KMS-11 (cell line): ENCODE measurements around the gene UNC93B1.

ENCODE experiments used
- H2AFZ ChIP-seq: fragments of 200-600 bp; sonication (generic); 2 replicates; pipeline ENCODE4 v1.6.1; 2016; ENCODE audit warnings: antibody characterized with exemption, mixed run types, low read depth
- H3K27ac ChIP-seq: fragments of 200-600 bp; sonication (generic); 2 replicates; pipeline ENCODE4 v1.6.1; 2016; ENCODE audit warnings: mild to moderate bottlenecking, mixed run types
- H3K27me3 ChIP-seq: fragments of 200-600 bp; sonication (generic); 2 replicates; pipeline ENCODE4 v1.6.1; 2017; ENCODE audit warnings: mild to moderate bottlenecking, low read depth, mixed run types, moderate library complexity; ENCODE audit not compliant: insufficient read depth
- H3K36me3 ChIP-seq: fragments of 200-600 bp; sonication (generic); 2 replicates; pipeline ENCODE4 v1.6.1; 2017; ENCODE audit warnings: mild to moderate bottlenecking, mixed run types; ENCODE audit not compliant: insufficient read depth
- H3K4me1 ChIP-seq: fragments of 200-600 bp; sonication (generic); 2 replicates; pipeline ENCODE4 v1.6.1; 2016; ENCODE audit warnings: mild to moderate bottlenecking, low read depth, mixed run types; ENCODE audit not compliant: poor library complexity, severe bottlenecking
- H3K4me2 ChIP-seq: fragments of 200-600 bp; sonication (generic); 2 replicates; pipeline ENCODE4 v1.7.0; 2016; ENCODE audit warnings: mild to moderate bottlenecking, mixed run types
- H3K4me3 ChIP-seq: fragments of 200-600 bp; sonication (generic); IDR thresholded peaks from 2 replicates; pipeline ENCODE4 v1.6.1; 2017; ENCODE audit warnings: low read depth, low read length, mixed read lengths; ENCODE audit not compliant: insufficient read depth
- H3K79me2 ChIP-seq: fragments of 200-600 bp; sonication (generic); 2 replicates; pipeline ENCODE4 v1.6.1; 2016; ENCODE audit warnings: low read depth, mixed run types; ENCODE audit not compliant: insufficient read depth
- H3K9ac ChIP-seq: fragments of 200-600 bp; sonication (generic); 2 replicates; pipeline ENCODE4 v1.6.1; 2016; ENCODE audit warnings: mild to moderate bottlenecking, mixed run types
- H4K20me1 ChIP-seq: fragments of 200-600 bp; sonication (generic); 2 replicates; pipeline ENCODE4 v1.6.1; 2016; ENCODE audit warnings: mild to moderate bottlenecking, mixed run types; ENCODE audit not compliant: insufficient read depth
- TF ChIP-seq, protein P1 (sequence below): fragments of 200-600 bp; sonication (generic); conservative IDR thresholded peaks from 2 replicates; pipeline ENCODE4 v1.6.1; 2017; ENCODE audit warnings: low read depth, mild to moderate bottlenecking, antibody characterized with exemption, low read length, moderate library complexity, mixed read lengths

Gene UNC93B1

DNA sequence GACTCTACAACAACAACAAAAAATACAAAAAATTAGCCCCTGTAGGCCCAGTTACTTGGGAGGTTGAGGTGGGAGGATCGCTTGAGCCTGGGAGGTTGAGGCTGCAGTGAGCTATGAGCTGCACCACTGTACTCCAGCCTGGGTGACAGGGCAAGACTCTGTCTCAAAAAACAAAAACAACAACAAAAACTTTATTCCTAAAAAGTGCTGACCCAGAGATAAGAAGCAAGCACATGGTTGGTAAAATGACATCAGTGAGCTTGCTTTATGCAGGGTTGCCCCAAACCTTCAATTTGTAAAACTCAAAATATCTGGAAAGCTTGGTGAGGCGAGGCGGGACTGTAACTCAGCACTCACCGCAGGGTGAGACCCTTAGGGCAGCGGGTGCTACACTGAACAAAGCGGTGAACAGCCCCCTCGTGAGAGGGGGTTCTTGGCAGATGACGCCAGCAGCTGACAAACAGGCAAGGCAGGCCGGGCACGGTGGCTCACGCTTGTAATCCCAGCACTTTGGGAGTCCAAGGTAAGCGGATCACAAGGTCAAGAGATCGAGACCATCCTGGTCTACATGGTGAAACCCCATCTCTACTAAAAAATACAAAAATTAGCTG, 31.5 kb upstream of the UNC93B1 start:
- H3K4me2 ChIP-seq: no peak overlapping the region
- no peaks in the 10 kb centered on the region for H3K27me3 ChIP-seq
- no peak overlapping the region for H3K4me3 ChIP-seq
- no peak overlapping the region for H2AFZ ChIP-seq
- H4K20me1 ChIP-seq: no peaks in the 10 kb centered on the region
- H3K4me1 ChIP-seq: peaks cover 31% of the 10 kb centered on the region
- H3K9ac ChIP-seq: no peak overlapping the region
- peaks cover 26% of the 10 kb centered on the region; the same call in 1 of the 2 replicates for H3K79me2 ChIP-seq
- TF ChIP-seq, protein P1, sequence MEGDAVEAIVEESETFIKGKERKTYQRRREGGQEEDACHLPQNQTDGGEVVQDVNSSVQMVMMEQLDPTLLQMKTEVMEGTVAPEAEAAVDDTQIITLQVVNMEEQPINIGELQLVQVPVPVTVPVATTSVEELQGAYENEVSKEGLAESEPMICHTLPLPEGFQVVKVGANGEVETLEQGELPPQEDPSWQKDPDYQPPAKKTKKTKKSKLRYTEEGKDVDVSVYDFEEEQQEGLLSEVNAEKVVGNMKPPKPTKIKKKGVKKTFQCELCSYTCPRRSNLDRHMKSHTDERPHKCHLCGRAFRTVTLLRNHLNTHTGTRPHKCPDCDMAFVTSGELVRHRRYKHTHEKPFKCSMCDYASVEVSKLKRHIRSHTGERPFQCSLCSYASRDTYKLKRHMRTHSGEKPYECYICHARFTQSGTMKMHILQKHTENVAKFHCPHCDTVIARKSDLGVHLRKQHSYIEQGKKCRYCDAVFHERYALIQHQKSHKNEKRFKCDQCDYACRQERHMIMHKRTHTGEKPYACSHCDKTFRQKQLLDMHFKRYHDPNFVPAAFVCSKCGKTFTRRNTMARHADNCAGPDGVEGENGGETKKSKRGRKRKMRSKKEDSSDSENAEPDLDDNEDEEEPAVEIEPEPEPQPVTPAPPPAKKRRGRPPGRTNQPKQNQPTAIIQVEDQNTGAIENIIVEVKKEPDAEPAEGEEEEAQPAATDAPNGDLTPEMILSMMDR: no peak
- no peaks in the 10 kb centered on the region for H3K36me3 ChIP-seq
- H3K27ac ChIP-seq: no peak overlapping the region

DNA sequence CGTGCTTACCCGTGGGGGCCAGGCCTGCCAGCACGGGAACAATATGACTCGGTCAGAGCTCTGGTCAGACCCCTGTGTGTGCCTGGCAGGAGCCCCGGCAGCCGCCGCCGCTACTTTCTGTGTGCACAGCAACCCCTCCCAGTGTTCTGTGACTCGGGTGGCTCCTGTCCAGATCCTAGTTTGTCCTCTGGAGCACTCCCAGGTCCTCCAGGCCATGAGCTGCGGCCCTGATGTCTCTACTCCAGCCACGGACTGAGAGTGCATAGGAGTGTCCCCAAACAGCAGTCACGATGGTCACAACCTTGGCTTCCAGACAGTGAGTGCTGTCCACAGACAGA, 29.8 kb upstream of the UNC93B1 start:
- H3K36me3 ChIP-seq: no peaks in the 10 kb centered on the region
- no peaks in the 10 kb centered on the region for H3K27me3 ChIP-seq
- H3K4me2 ChIP-seq: no peak overlapping the region
- no peaks in the 10 kb centered on the region for H4K20me1 ChIP-seq
- no peak overlapping the region for H3K4me3 ChIP-seq
- H3K79me2 ChIP-seq: peaks cover 14% of the 10 kb centered on the region; the same call in 1 of the 2 replicates
- H2AFZ ChIP-seq: no peak overlapping the region
- TF ChIP-seq, protein P1: no peak
- no peak overlapping the region for H3K9ac ChIP-seq
- H3K27ac ChIP-seq: no peak overlapping the region
- peaks cover 24% of the 10 kb centered on the region for H3K4me1 ChIP-seq

DNA sequence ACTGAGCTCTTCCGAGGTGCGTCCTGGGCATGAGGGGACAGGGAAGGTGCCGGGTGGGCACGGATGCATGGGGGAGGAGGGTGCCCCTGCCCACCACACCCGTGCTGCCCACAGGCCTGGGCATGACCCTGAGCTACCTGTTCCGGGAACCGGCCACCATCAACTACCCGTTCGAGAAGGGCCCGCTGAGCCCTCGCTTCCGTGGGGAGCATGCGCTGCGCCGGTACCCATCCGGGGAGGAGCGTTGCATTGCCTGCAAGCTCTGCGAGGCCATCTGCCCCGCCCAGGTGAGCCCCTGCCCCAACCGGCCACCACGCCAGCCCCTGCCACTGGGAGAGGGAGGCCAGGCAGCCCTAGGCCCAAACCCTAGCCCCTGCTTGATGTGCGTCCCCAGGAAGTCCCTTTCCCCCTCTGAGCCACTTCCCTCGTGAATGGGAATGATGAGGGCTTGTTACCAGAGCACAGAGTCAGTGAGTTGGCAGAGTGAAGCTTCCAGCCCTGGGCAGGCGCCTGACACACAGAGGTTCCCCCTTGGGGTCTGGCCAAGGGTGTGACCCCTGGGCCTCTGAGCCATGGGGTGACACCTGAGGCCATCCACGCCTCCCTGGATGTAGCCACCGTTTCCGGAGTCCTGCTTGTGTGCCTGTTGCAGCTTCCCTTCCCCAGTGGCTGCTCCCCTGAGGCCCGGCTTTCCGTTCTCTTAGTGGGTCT, 29.3 kb upstream of the UNC93B1 start:
- Histone ChIP-seq H4K20me1 (no peaks in the 10 kb centered on the region), H3K4me3 (no peak overlapping the region), H3K27me3 (no peaks in the 10 kb centered on the region), H3K9ac (no peak overlapping the region), H3K79me2 (peaks cover 14% of the 10 kb centered on the region; the same call in 1 of the 2 replicates), H2AFZ (no peak overlapping the region), H3K4me2 (no peak overlapping the region), H3K4me1 (peaks cover 18% of the 10 kb centered on the region), H3K27ac (no peak overlapping the region), H3K36me3 (no peaks in the 10 kb centered on the region)
- TF ChIP-seq, protein P1: no peak

DNA sequence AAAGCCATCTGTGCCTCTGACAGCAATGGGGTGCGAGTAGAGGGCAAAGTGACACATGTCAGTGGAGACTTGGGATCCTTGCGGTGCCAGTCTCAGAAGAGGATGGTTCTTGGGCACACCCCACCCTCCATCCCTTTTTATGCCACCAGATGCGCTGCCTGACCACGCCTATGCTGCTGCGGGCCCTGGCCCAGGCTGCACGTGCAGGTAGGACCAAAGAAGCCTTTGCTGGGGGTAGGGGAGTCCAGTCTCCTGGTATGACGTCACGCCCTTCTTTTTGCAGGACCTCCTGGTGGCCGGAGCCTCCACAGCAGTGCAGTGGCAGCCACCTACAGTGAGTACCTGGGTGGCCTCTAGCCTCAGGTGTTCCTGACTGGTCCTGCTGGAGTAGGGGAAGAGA, 28.1 kb upstream of the UNC93B1 start:
- Histone ChIP-seq H3K4me2 (peak overlapping the region; percentile 66), H3K79me2 (peaks cover 14% of the 10 kb centered on the region; the same call in 1 of the 2 replicates), H3K4me3 (no peak overlapping the region), H3K9ac (no peak overlapping the region), H3K4me1 (peaks cover 10% of the 10 kb centered on the region), H3K27ac (no peak overlapping the region), H2AFZ (no peak overlapping the region), H4K20me1 (no peaks in the 10 kb centered on the region), H3K36me3 (no peaks in the 10 kb centered on the region), H3K27me3 (no peaks in the 10 kb centered on the region)
- TF ChIP-seq, protein P1: no peak
